ACC112 (cell line): Measurements from ENCODE around the gene COL15A1.

Source experiments
- H2AFZ ChIP-seq: fragments of 200-600 bp; sonication (generic); one replicate; pipeline ENCODE4 v1.6.0; 2017; ENCODE audit warnings: antibody characterized with exemption, low read length; ENCODE audit not compliant: unreplicated experiment
- H3K27ac ChIP-seq: fragments of 200-600 bp; sonication (generic); 2 replicates; pipeline ENCODE4 v1.5.1; 2014; ENCODE audit warnings: low read depth, mild to moderate bottlenecking, antibody characterized with exemption, low read length, moderate library complexity
- H3K27me3 ChIP-seq: fragments of 200-600 bp; sonication (generic); 2 replicates; pipeline ENCODE4 v1.6.1; 2014; ENCODE audit warnings: mild to moderate bottlenecking, antibody characterized with exemption, low read length, moderate library complexity, mixed read lengths; ENCODE audit not compliant: insufficient read depth
- H3K36me3 ChIP-seq: fragments of 200-600 bp; sonication (generic); 2 replicates; pipeline ENCODE4 v1.6.1; 2016; ENCODE audit warnings: mild to moderate bottlenecking, antibody characterized with exemption, low read length, moderate library complexity, mixed read lengths; ENCODE audit not compliant: insufficient read depth
- H3K4me1 ChIP-seq: fragments of 200-600 bp; sonication (generic); one replicate; pipeline ENCODE4 v1.6.1; 2016; ENCODE audit warnings: low read length, mixed read lengths; ENCODE audit not compliant: insufficient read depth, unreplicated experiment, control insufficient read depth
- H3K4me3 ChIP-seq: fragments of 200-600 bp; sonication (generic); 2 replicates; pipeline ENCODE4 v1.5.1; 2014; ENCODE audit warnings: mild to moderate bottlenecking, low read depth, low read length
- H3K79me2 ChIP-seq: fragments of 200-600 bp; sonication (generic); one replicate; pipeline ENCODE4 v1.6.0; 2016; ENCODE audit warnings: low read length; ENCODE audit not compliant: control insufficient read depth, unreplicated experiment, insufficient read depth

Gene COL15A1

DNA sequence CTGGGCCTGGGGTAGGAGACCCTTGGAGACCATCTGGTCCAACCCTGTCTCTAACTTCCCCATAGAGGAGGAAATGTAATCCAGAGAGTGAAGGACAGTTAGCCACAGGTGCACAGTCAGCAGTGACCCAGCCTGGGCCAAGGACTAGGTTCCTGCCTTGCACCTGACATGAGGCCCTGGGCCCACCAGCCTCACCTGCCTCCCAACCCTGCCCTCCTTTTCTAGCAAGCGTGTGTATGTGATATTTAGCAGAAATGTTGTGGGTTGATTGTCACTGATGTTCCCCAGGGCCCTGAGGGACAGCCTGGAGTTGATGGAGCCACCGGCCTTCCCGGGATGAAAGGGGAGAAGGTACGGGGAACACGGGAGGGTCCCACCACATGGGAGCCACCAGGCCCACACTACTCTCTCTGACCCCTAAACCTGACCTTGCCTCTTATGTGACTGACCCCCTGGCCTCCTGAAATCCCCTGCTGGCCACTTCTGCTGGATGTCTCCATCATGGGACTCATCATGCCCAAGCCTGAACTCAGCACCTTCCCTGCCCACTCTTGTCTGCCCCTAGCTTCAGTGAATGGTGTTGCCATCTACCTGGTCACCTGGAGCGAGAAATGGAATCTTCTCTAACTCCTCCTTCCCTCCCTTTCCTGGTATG, 82.0 kb downstream of the COL15A1 start:
- Histone ChIP-seq H2AFZ (no peak overlapping the region), H3K4me1 (peaks cover 34% of the 10 kb centered on the region), H3K36me3 (no peaks in the 10 kb centered on the region), H3K27ac (no peak overlapping the region), H3K27me3 (no peaks in the 10 kb centered on the region), H3K4me3 (no peak overlapping the region), H3K79me2 (no peaks in the 10 kb centered on the region)

- Histone ChIP-seq H3K4me1 (peaks cover 34% of the 10 kb centered on the region), H3K4me3 (no peak overlapping the region), H3K27ac (no peak overlapping the region), H3K27me3 (no peaks in the 10 kb centered on the region), H2AFZ (no peak overlapping the region), H3K79me2 (no peaks in the 10 kb centered on the region), H3K36me3 (no peaks in the 10 kb centered on the region)
Measured at GRCh38 chr9:99026271-99026955, 82.7 kb downstream of the COL15A1 start.

DNA sequence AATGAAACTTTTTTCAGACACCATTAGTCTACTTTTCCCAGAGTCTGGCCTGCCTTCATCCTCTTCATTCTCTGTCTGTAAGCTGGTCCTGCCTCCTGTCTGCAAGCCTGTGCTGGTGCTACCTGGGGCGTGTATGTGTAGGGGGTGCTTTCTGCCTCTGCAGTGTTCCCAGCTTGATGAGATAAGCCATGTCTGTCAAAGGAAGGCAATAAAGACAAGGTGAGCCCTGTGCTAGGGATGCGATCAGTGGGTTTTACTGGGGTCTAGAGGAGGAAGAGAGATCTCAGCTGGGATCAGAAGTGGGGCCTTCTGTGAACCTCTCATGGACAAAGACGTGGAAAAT, 83.2 kb downstream of the COL15A1 start:
- H3K4me1 ChIP-seq: peaks cover 34% of the 10 kb centered on the region

GRCh38 chr9:99027443-99027842, 83.7 kb downstream of the COL15A1 start:
- Histone ChIP-seq H3K36me3 (no peaks in the 10 kb centered on the region), H3K4me3 (no peak overlapping the region), H3K79me2 (no peaks in the 10 kb centered on the region), H3K27ac (no peak overlapping the region), H3K27me3 (no peaks in the 10 kb centered on the region), H2AFZ (no peak overlapping the region), H3K4me1 (peaks cover 34% of the 10 kb centered on the region)

More for the DNA sequence above, 83.2 kb downstream of the COL15A1 start:
- H3K4me3 ChIP-seq: no peak overlapping the region
- no peaks in the 10 kb centered on the region for H3K79me2 ChIP-seq
- H3K36me3 ChIP-seq: no peaks in the 10 kb centered on the region
- H3K27me3 ChIP-seq: no peaks in the 10 kb centered on the region
- no peak overlapping the region for H2AFZ ChIP-seq
- no peak overlapping the region for H3K27ac ChIP-seq

DNA sequence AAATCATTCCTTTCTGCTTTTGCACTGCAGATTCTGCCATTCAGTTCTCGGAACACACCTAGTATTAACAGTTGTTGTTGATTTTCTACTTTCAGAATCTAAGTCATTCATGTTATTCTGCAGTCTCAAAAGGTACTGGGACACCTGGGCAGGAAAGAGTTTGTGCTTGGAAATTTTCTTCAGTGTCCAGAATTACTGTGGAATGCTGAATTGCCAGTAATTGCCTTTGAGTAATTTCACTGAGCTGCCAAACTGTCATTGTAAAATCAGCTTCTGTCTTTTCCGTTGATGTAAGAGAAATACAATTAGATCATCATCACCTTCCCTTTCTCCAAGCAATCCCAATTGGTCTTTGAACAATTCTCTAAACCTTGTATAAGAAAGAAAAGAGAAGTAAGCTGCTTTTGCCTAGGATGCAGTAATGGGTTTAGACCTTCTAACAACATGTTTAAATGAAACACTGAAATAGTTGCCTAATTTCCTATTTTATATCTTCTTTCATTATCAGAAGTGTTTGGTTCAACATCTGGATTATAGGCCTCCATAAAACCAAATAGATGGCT, 85.5 kb downstream of the COL15A1 start:
- Histone ChIP-seq H3K27me3 (no peaks in the 10 kb centered on the region), H2AFZ (no peak overlapping the region), H3K4me3 (no peak overlapping the region), H3K79me2 (no peaks in the 10 kb centered on the region), H3K36me3 (no peaks in the 10 kb centered on the region), H3K27ac (0 out of 2 replicates have a peak overlapping the region, but pooled peaks have one; percentile 74), H3K4me1 (peaks cover 30% of the 10 kb centered on the region)

DNA sequence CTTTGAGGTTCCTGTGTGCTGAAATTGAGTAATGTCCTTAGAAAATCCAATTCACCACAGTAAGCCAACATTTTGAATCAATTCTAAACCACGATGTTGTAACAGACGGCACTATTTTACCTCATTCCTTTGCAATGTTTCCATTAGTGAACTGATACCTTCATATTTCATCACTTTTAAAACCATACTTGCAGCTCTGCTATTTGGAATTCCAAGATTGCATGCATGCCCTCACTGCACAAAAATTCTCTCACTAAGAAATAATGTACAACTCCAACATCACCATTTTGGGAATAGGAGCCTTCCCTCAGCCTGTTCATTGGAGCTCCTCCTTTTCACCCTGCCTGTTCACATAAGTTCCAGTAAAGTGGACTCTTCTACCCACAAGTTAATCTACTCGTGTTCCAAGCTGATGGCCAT, 86.4 kb downstream of the COL15A1 start:
- Histone ChIP-seq H3K4me1 (peaks cover 25% of the 10 kb centered on the region), H3K27me3 (no peaks in the 10 kb centered on the region), H3K4me3 (no peak overlapping the region), H3K36me3 (no peaks in the 10 kb centered on the region), H3K27ac (peak overlapping the region; percentile 74), H2AFZ (peak overlapping the region; percentile 20), H3K79me2 (no peaks in the 10 kb centered on the region)

DNA sequence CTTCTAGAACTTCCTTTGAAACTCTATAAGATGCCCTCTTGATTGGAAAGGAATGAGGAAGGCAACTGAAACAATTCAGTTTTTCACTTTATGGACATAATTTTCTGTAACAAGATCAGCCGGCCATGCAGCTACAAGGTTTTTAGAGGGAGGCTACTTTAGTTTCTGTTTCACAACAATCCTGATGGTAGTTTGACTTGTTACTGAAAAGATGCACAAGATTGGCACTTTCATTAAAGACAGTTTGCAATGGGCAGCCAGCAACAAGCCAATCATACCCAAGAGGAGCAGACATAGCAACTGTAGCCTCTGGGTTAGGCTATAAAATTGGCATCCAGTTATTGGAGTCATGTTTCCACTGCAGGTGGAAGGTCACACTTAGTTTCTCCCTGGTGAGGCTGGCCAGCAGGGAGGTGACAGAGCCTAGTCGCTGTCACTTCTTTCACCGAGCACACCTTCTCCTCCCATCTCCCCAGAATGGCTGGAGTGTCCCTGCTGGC, 87.0 kb downstream of the COL15A1 start:
- H3K4me3 ChIP-seq: no peak overlapping the region
- peaks cover 22% of the 10 kb centered on the region for H3K4me1 ChIP-seq
- peak overlapping the region; percentile 74 for H3K27ac ChIP-seq
- H2AFZ ChIP-seq: peak overlapping the region; percentile 20
- H3K36me3 ChIP-seq: no peaks in the 10 kb centered on the region
- H3K79me2 ChIP-seq: no peaks in the 10 kb centered on the region
- H3K27me3 ChIP-seq: 0 out of 2 replicates have a peak, but pooled peaks cover 4% of the 10 kb centered on the region

DNA sequence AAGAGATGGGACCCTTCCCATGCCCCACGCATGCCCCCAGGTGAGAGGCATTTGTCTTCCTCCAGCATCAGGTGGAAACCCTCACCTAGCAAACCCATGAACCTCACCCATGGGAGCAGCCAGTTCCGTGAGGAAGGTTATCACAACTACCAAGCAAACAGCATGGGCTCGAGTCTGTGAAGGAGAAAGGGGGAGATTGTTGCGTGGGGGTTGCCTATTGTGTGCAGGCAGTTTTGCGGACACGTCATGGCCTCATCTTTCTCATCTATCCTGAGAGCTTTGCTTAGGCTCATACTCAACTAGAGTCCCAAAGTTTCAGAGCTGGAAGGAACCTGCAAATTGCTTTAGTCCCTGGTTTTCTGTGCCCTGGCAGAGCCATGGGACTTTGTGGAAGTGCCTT, 87.6 kb downstream of the COL15A1 start:
- Histone ChIP-seq H2AFZ (no peak overlapping the region), H3K79me2 (no peaks in the 10 kb centered on the region), H3K4me3 (no peak overlapping the region), H3K27me3 (0 out of 2 replicates have a peak, but pooled peaks cover 6% of the 10 kb centered on the region), H3K27ac (no peak overlapping the region), H3K36me3 (no peaks in the 10 kb centered on the region), H3K4me1 (peaks cover 22% of the 10 kb centered on the region)

GRCh38 chr9:99031994-99032393, 88.3 kb downstream of the COL15A1 start:
- Histone ChIP-seq H3K4me1 (peaks cover 22% of the 10 kb centered on the region), H3K27me3 (0 out of 2 replicates have a peak, but pooled peaks cover 6% of the 10 kb centered on the region), H2AFZ (no peak overlapping the region), H3K36me3 (no peaks in the 10 kb centered on the region), H3K27ac (no peak overlapping the region), H3K79me2 (no peaks in the 10 kb centered on the region), H3K4me3 (no peak overlapping the region)

DNA sequence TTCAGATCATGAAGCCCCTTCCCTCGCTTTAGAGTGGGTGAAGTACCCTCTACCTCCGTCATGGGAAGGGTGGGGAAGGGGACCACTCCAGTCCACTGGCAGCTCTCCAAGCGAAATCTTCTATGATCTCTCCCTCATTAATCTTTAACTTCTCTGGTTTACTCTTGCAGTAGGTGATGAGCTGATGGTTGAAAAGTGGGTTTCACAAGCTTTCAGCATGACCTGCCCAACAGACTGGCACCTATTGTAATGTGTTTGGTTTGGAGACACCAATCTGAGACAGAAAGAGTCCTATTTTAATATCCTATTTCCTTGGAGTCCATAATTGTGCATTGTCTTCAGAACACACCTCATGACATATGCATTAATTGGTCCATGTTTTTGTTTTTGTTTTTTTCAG, 90.4 kb downstream of the COL15A1 start:
- no peak overlapping the region for H3K4me3 ChIP-seq
- no peaks in the 10 kb centered on the region for H3K79me2 ChIP-seq

More for the DNA sequence above, 90.4 kb downstream of the COL15A1 start:
- 0 out of 2 replicates have a peak, but pooled peaks cover 6% of the 10 kb centered on the region for H3K27me3 ChIP-seq
- no peak overlapping the region for H2AFZ ChIP-seq
- no peak overlapping the region for H3K27ac ChIP-seq
- H3K4me1 ChIP-seq: peaks cover 19% of the 10 kb centered on the region
- H3K36me3 ChIP-seq: no peaks in the 10 kb centered on the region
